Upper lobe of left lung (tissue), 4 donors: ENCODE measurements around the gene HSP90B1.

Experiments
- EP300 ChIP-seq, 4 donors: sonication (generic); formaldehyde crosslinking; IDR thresholded peaks; one replicate each; pipeline ENCODE4 v1.5.1; 2017; ENCODE audit warnings: antibody characterized with exemption in 4 of 4, control low read depth in 2 of 4
- POLR2A ChIP-seq, 4 donors: fragments of 450-650 bp; IDR thresholded peaks; one replicate each; pipeline ENCODE4 v1.5.1; 2016 to 2017; ENCODE audit warnings: antibody characterized with exemption in 4 of 4, mild to moderate bottlenecking in 2 of 4
- POLR2AphosphoS5 ChIP-seq, 2 donors: sonication (generic); formaldehyde crosslinking; IDR thresholded peaks; one replicate each; pipeline ENCODE4 v1.5.1; 2017; ENCODE audit warnings: antibody characterized with exemption in 2 of 2
- TF ChIP-seq, protein P1 (sequence below), 6 experiments: fragments of 450-650 bp in 4 of 6; fragments of 200-600 bp in 2 of 6; sonication (generic) in 2 of 6; IDR thresholded peaks; one replicate each; pipeline ENCODE4 v1.5.1; 2016 to 2019; ENCODE audit warnings: antibody characterized with exemption in 6 of 6

DNA sequence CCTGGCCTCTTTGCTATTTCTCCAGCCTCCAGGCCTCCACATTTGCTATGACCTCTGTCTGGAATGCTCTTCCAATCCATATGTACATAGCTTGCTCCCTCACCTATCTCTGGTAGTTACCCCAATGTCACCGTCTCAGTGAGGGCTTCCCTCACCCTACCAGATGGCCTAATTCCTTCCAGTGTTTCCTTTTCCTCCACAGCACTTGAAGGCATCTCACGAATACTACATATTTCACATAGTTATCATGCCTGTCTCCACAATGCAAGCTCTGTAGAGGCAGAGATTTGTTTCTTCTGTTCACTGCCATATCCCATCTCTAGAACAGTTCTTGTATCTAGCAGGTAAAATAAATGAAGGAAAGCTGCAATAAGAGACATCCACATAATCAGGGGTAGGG lies 21.3 kb upstream of the HSP90B1 start:
- TF ChIP-seq, protein P1, sequence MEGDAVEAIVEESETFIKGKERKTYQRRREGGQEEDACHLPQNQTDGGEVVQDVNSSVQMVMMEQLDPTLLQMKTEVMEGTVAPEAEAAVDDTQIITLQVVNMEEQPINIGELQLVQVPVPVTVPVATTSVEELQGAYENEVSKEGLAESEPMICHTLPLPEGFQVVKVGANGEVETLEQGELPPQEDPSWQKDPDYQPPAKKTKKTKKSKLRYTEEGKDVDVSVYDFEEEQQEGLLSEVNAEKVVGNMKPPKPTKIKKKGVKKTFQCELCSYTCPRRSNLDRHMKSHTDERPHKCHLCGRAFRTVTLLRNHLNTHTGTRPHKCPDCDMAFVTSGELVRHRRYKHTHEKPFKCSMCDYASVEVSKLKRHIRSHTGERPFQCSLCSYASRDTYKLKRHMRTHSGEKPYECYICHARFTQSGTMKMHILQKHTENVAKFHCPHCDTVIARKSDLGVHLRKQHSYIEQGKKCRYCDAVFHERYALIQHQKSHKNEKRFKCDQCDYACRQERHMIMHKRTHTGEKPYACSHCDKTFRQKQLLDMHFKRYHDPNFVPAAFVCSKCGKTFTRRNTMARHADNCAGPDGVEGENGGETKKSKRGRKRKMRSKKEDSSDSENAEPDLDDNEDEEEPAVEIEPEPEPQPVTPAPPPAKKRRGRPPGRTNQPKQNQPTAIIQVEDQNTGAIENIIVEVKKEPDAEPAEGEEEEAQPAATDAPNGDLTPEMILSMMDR (IDR thresholded peaks at IDR 0.05), result no peak
- TF ChIP-seq POLR2A (IDR thresholded peaks at IDR 0.05), result no peak
- no peak for TF ChIP-seq POLR2AphosphoS5 (IDR thresholded peaks at IDR 0.05)
- no peak for TF ChIP-seq EP300 (IDR thresholded peaks at IDR 0.05)
